Activated CD8-positive, alpha-beta T cell treated with anti-CD3 and anti-CD28 coated beads for 36 hours (primary cell): Measurements from ENCODE around the gene LRFN4. TPM values are rescaled to one million over a fixed set of nuclear protein-coding genes. Genes with fewer than 3 reads are reported as not detected.

Source experiments
- ATAC-seq: fragments of 200-7000 bp; cut with Tn5 transposase; one replicate; pipeline ENCODE4 v1.10.0; 2021; ENCODE audit warnings: mild to moderate bottlenecking, moderate library complexity
- CTCF ChIA-PET: fragments of 350-600 bp; sonication (Branson Sonifier 250); formaldehyde crosslinking; loops from one replicate; lab custom pipeline; 2021; ENCODE audit warnings: antibody characterized with exemption; lab: Charles Lee
- POLR2A ChIA-PET: fragments of 350-600 bp; sonication (Branson Sonifier 250); formaldehyde crosslinking; loops from one replicate; lab custom pipeline; 2021; ENCODE audit warnings: antibody characterized with exemption; lab: Charles Lee
- DNase-seq: peaks from one replicate; pipeline ENCODE4 v3.0.0-alpha.2; 2020
- H3K27ac Mint-ChIP-seq: one replicate; pipeline ENCODE4 v1.8.0; 2021; ENCODE audit warnings: mild to moderate bottlenecking, mixed read lengths
- H3K27me3 Mint-ChIP-seq: one replicate; pipeline ENCODE4 v1.8.0; 2021; ENCODE audit warnings: mixed read lengths
- H3K36me3 Mint-ChIP-seq: one replicate; pipeline ENCODE4 v1.8.0; 2021; ENCODE audit warnings: low read depth, mixed read lengths
- H3K4me1 Mint-ChIP-seq: one replicate; pipeline ENCODE4 v1.8.0; 2021; ENCODE audit warnings: low read depth, mixed read lengths
- H3K4me3 Mint-ChIP-seq: one replicate; pipeline ENCODE4 v1.8.0; 2021; ENCODE audit warnings: mild to moderate bottlenecking, moderate library complexity, mixed read lengths
- H3K9me3 Mint-ChIP-seq: one replicate; pipeline ENCODE4 v1.8.0; 2021; ENCODE audit warnings: mixed read lengths
- CTCF ChIP-seq: fragments of 200-600 bp; IDR thresholded peaks from one replicate; pipeline ENCODE4 v1.8.0; 2022; ENCODE audit warnings: antibody characterized with exemption, mild to moderate bottlenecking
- intact Hi-C: fragments of 100-400 bp; cut with micrococcal nuclease; formaldehyde crosslinking; loops from one replicate; pipeline ENCODE4 v1.10.0; 2022
- total RNA-seq, 2 experiments: library from RNA; stranded (reverse); gene quantifications; one replicate each; pipeline ENCODE4 v1.2.3, GENCODE V29; 2021

The LRFN4 gene
- total RNA-seq, 2 experiments from 2014 or later = 36.0 to 39.2 TPM

GRCh38 chr11:66859686-66860448, 3.0 kb downstream of the LRFN4 start:
- TF ChIP-seq CTCF = no peak
- ATAC-seq (no peak), DNase-seq (no peak)
- H3K27me3 Mint-ChIP-seq = no peaks in the 10 kb centered on the region
- H3K4me3 Mint-ChIP-seq = no peak overlapping the region
- intact Hi-C loops = no loop called here
- peaks cover 5% of the 10 kb centered on the region for H3K4me1 Mint-ChIP-seq
- H3K36me3 Mint-ChIP-seq = peaks cover 4% of the 10 kb centered on the region
- no peak overlapping the region for H3K27ac Mint-ChIP-seq
- H3K9me3 Mint-ChIP-seq = no peaks in the 10 kb centered on the region
- CTCF ChIA-PET = no interaction called here
- POLR2A ChIA-PET = no interaction called here

- intact Hi-C loops = no loop called here
- POLR2A ChIA-PET = no interaction called here
- H3K27ac Mint-ChIP-seq = no peak overlapping the region
- H3K27me3 Mint-ChIP-seq = no peaks in the 10 kb centered on the region
- no peaks in the 10 kb centered on the region for H3K9me3 Mint-ChIP-seq
- no peak overlapping the region for H3K4me3 Mint-ChIP-seq
- ATAC-seq (no peak), DNase-seq (no peak)
- CTCF ChIA-PET = no interaction called here
- H3K4me1 Mint-ChIP-seq = peaks cover 5% of the 10 kb centered on the region
- TF ChIP-seq CTCF = no peak
- peaks cover 4% of the 10 kb centered on the region for H3K36me3 Mint-ChIP-seq
Measured at GRCh38 chr11:66860449-66860831, 3.6 kb downstream of the LRFN4 start.

GRCh38 chr11:66861038-66861773, 4.3 kb downstream of the LRFN4 start:
- no peak for TF ChIP-seq CTCF
- ATAC-seq (no peak), DNase-seq (no peak)
- intact Hi-C loops = no loop called here
- POLR2A ChIA-PET = no interaction called here
- CTCF ChIA-PET = no interaction called here
- H3K4me1 Mint-ChIP-seq = no peaks in the 10 kb centered on the region
- peaks cover 4% of the 10 kb centered on the region for H3K36me3 Mint-ChIP-seq
- no peak overlapping the region for H3K27ac Mint-ChIP-seq
- no peaks in the 10 kb centered on the region for H3K27me3 Mint-ChIP-seq
- H3K4me3 Mint-ChIP-seq = no peak overlapping the region
- no peaks in the 10 kb centered on the region for H3K9me3 Mint-ChIP-seq

GRCh38 chr11:66861774-66862558, 5.1 kb downstream of the LRFN4 start:
- POLR2A ChIA-PET = no interaction called here
- intact Hi-C loops = no loop called here

More at GRCh38 chr11:66861774-66862558, 5.1 kb downstream of the LRFN4 start:
- Mint-ChIP-seq H3K27ac (no peak overlapping the region), H3K4me3 (no peak overlapping the region), H3K4me1 (no peaks in the 10 kb centered on the region), H3K36me3 (peaks cover 2% of the 10 kb centered on the region), H3K9me3 (no peaks in the 10 kb centered on the region), H3K27me3 (no peaks in the 10 kb centered on the region)
- CTCF ChIA-PET = no interaction called here
- TF ChIP-seq CTCF = no peak
- ATAC-seq (no peak), DNase-seq (no peak)
